NK-92 (cell line): ENCODE data around the gene ITGA11.

ENCODE experiments used
- DNase-seq: peaks from one replicate; lab custom pipeline; 2025; ENCODE audit not compliant: unreplicated experiment; lab: John Stamatoyannopoulos, UW

Gene ITGA11

DNA sequence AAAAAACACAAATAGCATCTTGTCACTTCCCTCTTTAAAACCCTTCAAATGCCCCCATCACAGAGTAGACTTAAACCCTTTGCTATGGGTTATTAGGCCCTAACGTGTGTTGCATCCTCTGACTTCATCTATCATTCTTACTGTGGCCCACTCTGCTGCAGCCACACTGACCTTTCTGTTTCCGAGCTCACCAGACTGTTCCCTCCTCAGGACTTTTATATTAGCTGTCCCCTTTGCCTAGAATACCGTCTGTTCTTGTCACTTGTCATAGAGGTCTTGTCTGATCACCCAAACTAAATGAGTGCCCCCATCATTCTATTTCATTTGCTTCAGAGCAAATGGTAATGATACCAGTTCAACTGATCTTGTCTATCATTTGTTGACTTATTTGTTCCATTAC, 155.3 kb downstream of the ITGA11 start:
- DNase-seq: no peak

DNA sequence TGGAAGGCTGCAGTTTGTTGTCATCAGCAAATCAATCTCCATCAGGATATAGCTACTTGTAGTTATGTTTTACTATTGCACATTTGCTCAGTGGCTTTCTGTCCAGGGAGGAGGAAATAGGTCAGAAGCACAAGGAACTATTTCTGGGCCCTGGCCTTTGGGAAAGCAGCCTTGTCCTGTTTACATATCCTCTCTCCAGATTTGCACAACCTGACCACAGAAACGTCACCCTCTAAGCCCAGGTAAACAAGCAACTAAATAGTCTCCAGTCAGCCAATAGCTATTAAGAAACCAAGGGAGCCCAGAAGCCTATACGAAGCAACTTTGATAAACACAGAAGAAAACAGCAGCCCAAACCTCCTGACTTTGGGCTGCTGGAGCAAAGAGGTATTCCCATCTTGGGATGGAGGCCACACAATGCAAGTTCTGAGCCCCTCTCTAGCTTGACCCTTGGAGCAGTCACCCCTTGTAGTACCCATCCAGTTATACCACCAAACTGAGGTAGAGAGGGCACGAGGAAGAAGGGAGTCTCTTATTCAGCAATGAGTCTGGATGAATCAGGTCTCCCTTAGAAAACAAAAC, 156.7 kb downstream of the ITGA11 start:
- DNase-seq: no peak

DNA sequence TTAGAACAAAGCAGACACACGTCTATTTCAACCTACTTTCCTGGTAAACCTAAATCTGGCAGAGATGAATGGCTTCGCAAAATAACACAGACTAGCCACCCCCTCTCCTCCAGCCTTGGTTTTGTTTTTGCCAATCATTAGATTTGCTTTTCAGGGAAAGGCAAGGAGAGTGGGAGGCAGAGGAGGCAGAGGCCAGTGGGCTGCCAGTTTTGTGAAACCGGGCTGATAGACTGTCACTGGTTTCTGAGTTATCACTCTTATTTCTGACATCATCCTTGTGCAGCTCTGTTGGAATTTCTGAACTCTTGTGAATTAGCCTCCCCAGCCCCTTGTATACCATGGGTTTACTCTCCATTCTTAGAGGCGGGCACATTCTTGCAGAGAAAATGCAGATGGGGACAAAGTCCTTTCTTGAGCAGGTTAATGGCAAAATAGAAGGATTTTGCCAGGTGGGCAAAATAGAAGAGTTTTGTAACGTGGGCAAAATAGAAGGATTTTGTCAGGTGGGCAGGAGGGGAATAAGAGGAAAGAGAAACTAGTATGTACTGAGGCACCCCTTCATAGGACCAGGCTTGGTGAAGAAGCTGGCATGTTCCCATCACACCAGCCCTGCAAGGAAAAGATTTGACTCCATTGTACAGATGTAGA, 157.6 kb downstream of the ITGA11 start:
- DNase-seq: no peak

DNA sequence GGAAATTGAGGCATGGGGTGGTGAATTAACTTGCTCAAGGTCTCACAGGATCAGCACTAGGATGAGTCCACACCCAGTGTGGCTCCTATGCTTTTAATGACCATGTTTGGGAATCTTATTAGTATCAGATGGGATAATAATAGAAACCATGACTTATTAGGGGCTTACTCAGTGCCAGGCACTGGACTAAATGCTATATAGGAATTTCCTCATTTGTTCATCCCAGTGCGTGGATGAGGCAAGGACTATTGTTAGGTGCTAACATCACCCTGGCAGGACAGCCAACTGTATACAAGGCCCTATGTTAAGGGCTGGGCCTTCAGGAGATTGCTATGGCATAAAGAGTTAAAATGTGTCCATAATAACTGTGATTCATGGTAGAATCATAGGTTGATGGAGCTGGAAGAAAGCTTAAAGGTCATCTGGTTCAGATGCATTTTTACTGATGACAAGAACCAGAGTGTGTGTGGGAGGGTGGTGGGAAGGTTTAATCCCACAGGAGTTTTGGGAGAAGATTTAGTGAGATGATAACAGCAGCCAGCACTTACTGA, 159.2 kb downstream of the ITGA11 start:
- no peak for DNase-seq

DNA sequence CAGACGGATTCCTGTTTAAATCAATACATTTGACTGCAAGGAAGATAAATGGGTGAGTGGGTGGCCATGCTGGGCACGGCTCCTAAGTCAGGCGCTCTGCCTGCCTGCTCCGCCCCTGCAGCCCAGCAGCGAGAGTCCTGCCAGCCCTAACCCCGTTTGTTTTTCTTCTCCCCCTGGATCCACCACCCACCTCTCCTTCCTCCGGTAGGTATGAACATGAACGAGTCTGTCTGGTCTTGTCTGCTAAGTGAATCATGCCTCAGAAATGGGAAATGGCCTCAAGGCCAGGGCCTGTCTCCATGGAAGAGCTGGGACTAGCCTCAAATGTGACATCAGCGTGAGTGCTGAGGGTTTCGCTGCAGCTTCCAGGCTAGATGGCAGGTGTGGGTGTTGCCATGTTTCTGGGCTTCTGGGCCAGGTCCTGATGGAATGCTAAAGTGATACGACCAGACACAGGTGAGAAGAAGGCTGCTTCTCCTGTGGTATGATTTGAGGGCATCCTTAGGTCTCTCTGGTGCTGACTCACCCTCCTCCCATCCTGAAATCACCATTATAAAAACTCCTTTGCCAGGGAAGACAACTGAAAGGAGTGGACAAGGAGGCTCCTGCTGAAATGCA, 160.0 kb downstream of the ITGA11 start:
- no peak for DNase-seq

DNA sequence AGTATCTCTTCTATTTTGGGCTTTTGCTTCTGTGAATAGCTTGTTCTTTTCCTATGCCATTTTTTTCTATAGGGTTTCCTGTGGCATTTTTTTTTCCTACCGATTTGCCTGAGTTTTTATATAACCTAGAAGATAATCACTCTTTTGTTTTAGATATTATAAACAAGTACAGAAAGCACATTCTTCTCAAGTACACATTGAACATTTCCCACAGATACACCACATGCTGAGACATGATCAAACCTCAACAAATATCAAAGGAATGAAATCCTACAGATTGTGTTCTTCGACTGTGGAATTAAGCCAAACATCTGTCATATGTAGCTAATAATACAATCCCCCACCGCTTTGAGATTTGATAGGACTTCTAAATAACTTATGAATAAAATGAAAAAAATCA, 163.6 kb downstream of the ITGA11 start:
- no peak for DNase-seq

DNA sequence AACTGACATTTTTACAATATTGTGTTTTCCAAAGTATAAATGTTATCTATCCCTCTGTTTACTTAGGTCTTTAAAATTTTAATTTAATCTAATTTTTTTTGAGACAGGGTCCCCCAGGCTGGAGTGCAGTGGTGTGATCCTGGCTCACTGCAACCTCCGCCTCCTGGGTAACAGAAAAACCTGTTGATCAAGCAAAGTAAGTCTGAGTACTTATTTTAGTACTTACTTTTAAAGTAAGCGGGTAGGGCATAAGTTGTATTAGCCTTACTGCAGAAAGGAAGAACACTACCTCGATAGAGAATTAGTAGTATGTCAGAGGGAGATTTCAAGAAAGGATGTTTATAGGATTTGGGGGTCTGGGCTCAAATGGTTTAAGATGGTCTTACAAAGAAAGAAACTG, 166.3 kb downstream of the ITGA11 start:
- no peak for DNase-seq

DNA sequence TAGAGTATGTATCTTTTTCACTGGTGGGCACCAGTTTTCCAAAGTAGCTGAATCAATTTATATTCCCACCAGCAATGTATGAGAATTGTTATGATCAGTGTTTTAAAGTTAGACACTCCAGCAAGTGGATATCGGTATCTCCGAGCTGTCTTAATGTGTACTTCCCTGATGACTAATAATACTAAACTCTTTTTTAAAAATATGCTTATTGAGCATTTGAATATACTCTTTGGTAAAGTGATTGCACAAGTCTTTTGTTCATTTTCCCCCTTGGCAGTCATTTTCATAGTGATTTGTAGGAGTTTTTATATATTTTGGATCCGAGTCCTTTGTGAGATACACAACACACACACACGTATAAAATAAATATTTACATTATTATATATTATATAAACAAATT, 166.9 kb downstream of the ITGA11 start:
- DNase-seq: no peak

DNA sequence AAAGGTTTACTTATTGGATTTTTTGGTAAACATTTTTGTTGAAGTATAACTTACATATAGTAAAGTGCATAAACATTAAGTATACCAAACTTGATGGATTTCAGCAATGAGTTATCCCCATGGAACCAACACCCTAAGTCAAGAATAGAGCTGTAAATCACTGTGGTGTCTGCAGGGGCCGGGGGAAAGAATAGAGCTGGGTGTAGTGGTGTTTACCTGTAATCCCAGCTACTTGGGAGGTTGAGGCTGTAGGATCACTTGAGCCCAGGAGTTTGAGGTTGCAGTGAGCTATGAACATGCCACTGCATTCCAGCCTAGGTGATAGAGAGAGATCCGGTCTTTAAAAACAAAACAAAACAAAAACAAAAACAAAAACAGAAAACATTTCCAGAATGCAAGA, 167.7 kb downstream of the ITGA11 start:
- no peak for DNase-seq

DNA sequence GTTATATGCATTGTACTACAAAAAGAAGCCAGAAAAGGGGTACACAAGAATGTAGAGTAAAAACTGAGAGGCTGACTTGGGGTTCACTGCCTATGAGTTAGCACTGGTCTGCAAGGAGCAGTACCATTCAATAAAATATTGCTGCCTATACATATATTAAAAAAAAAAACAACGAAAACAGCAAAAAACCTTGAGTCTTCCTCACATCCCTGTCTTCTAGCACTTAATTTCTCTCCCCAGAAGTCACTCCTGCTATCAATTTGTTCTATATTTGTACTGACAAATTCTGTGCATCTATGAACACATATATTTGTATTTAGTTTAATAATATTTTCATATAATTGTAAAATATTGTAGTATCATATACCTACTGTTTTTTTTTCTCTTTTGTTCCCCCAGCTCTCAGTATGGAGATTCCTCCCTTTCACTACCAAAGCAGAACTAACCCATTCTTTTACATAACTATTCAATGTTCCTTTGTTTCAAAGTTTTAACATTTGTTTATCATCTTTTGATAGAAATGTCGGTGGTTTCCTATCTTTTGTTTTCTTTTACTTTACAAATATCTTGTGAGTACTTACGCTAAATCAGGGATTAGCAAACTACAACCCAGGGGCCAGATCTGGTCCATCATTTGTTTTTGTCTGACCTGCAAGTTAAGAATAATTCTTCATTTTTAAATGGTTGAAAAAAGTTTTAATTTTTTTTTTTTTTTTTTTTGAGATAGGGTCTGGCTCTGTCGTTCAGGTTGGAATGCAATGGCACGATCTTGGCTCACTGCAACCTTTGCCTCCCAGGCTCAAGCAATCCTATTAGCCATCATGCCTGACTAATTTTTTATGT, 169.2 kb downstream of the ITGA11 start:
- DNase-seq: no peak

DNA sequence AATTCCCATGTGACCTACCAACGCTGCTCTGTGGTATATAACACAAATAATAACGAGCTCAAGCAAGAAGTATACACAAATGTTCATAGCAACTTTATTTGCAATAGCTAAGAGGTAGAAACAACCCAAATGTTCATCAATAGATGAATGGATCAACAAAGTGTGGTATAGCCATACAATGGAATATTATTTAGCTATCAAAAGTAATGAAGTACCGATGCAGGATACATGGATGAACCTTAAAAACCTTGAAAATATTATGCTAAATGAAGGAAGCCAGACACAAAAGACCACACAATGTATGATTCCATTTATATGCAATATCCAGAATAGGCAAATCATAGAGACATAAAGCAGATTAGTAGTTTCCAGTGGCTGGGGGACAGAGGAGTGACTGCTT, 170.0 kb downstream of the ITGA11 start:
- DNase-seq: no peak

DNA sequence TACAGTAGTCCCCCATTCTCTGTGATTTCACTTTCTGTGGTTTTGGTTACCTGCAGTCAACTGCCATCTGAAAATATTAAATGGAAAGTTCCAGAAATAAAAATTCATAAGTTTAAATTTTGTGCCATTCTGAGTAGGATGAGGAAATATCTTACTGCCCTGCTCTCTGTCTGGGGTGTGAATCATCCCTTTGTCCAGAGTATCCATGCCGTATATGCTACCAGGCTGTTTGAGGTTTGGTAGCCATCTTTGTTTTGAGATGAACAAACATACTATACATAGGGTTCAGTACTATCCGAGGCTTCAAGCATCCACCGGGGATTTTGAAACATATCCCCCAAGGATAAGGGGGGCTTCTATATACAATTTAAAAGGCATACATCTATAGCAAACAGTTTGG, 170.7 kb downstream of the ITGA11 start:
- DNase-seq: no peak

DNA sequence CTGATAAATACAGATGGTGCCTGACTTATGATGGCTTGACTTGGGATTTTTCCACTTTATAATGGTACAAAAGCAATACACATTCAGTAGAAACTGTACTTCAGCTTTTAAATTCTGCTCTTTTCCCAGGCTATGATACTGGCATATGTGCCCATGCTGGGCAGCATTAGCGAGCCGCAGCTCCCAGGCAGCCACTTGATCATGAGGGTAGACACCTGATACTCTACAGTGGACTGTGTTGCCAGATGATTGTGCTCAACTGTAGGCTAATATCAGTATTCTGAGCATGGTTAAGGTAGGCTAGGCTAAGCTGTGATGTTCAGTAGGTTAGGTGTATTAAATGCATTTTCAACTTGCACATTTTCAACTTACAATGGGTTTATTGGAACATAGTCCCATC, 172.1 kb downstream of the ITGA11 start:
- DNase-seq: no peak

DNA sequence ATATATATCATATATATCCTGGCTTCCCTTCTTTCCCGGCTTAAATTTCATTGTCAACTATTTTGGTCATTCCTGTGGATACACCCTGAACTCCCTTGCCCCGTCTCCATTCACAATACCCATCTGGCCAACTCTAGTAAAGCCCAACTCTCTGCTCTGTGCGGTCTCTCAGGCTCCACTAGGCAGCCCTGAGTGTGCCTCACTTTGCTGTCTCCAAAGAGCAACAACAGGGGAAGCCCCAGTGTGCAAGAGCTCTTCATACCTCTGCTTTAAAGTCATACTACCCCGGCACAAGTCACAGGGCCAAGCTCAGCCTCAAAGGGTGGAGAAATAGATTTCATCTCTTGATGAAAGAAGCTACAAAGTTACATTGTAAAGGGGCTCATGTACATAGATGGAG, 173.3 kb downstream of the ITGA11 start:
- no peak for DNase-seq

DNA sequence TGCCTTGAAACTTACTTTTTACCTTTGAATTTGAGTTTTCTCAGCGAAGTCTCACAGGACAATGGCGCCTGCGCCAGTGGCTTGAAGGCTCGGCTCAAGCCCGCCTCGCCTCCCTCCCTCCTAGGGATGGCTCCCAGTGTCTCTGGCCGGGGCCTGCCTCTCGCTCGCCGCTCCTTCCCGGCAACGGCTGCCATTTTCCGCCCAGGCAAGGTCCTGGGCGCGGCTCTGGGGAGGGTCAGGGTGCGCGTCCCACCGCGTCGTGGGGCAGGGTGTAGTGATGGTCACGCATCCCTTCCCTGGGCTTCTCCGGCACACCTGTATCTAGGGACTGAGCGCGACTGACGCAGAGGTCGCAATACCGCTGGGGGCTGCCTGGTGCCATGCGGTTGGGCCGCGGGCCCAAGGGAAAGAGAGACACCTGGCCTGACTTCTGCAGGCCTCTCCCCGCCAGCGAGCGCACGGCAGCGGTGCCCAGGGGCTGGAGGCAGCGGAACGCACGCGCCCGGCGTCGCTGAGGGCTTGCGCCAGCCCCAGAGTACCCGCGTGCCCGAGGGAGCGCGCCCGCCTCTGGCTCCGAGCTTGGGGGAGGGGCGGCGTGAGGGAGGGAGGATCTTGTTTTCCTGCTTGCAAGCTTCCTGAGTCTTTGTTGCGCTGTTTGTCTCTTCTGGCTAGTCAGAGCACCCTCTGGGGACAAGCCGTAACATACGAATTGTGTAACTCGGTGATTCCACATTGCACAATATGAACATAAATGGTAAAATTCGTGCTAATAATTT, 175.1 kb downstream of the ITGA11 start:
- no peak for DNase-seq

DNA sequence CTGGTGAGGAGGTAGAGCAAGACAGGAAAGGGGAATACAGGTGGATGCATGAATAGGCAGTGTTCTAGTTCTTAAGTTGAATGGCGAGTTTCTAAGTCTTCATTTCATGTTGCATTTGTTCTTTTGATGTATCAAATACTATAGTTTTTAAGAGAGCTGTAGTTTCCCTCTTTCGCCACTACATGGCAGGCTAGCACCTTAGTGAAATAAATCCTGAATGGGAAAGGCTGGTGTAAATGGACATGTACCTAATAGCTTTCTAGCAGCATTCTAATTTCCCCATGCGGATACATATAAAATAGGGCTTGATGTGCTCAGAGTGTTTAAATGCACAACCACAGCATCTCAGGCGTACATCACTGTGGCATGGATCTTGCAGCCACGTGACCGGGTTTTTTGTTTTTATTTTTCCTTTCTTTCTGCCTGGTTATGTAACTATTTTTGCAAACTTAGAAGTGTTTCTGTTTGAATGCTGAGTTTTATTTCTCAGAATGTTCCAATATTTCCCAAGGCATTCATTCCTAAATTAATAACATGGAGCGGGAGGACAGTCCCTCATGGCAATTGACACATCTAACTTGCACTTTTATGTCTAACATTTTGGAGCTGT, 178.9 kb downstream of the ITGA11 start:
- no peak for DNase-seq

DNA sequence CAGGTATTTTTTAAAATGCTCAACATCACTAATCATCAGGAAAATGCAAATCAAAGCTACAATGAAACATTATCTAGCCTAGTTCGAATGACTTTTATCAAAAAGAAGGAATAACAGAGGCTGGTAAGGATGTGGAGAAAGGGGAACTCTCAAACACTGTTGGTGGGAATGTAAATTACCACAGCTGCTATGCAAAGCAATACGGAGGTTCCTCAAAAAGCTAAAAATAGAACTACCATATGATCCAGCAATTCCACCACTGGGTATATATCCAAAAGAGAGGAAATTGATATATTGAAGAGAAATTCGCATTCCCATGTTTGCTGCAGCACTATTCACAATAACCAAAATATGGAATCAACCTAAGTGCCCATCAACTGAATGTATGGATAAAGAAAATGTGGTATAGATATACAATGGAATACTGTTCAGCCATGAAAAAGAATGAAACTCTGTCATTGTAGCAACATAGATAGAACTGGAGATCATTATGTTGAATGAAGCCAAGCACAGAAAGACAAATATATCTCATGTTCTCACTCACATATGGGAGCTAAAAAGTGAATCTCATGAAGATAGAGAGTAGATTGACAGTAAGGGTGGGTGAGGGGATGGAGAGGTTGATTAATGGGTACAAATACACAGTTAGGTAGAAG, 182.8 kb downstream of the ITGA11 start:
- no peak for DNase-seq
